ENCODE measurements around the gene ASB6. TPM values are rescaled to one million over a fixed set of nuclear protein-coding genes. Genes with fewer than 3 reads are reported as not detected.
A peak's percentile ranks its signal among the peaks of the same experiment; 100 is the strongest.

The ASB6 gene
- total and polyA plus RNA-seq, 2 of the 13 experiments (the other 11 are each of a cell fraction or from before 2014, with no cell fraction given), result 8.2 to 8.4 TPM

- TF ChIP-seq ZNF687 (CRISPR knock-in tag; IDR thresholded peaks at IDR 0.05), result 0 out of 2 replicates have a peak, but pooled peaks have one; percentile 3
- TF ChIP-seq KLF12 (CRISPR knock-in tag; IDR thresholded peaks at IDR 0.05; ENCODE audit: borderline replicate concordance), result peak; percentile 11; the same call in 1 of the 2 replicates
- 0 out of 2 replicates have a peak, but pooled peaks have one; percentile 17 for TF ChIP-seq CHCHD3 (CRISPR knock-in tag; IDR thresholded peaks at IDR 0.05)
- no peak for TF ChIP-seq PTBP1 (IDR thresholded peaks at IDR 0.05; ENCODE audit: low read depth, low read length, poor library complexity, severe bottlenecking)
- TF ChIP-seq BRD4 (CRISPR knock-in tag; IDR thresholded peaks at IDR 0.05), result 0 out of 2 replicates have a peak, but pooled peaks have one; percentile 21
- TF ChIP-seq ZSCAN12 (CRISPR knock-in tag; IDR thresholded peaks at IDR 0.05), result 0 out of 2 replicates have a peak, but pooled peaks have one; percentile 11
- TF ChIP-seq, protein P1, sequence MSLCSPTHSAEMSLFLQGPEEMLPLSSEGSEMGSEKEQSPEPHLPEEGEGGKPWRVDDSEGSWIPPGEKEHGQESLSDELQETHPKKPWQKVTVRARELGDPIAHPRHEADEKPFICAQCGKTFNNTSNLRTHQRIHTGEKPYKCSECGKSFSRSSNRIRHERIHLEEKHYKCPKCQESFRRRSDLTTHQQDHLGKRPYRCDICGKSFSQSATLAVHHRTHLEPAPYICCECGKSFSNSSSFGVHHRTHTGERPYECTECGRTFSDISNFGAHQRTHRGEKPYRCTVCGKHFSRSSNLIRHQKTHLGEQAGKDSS (CRISPR knock-in tag; IDR thresholded peaks at IDR 0.05; ENCODE audit: borderline replicate concordance, low read depth), result peak; percentile 100
- 0 out of 2 replicates have a peak, but pooled peaks have one; percentile 17 for TF ChIP-seq ZSCAN21 (CRISPR knock-in tag; IDR thresholded peaks at IDR 0.05; ENCODE audit: borderline replicate concordance)
Observed at GRCh38 chr9:129610213-129610472, 31.8 kb downstream of the ASB6 start (continued).
